H9 (cell line): Measurements from ENCODE around the gene WIF1. TPM values are rescaled to one million over a fixed set of nuclear protein-coding genes. Genes with fewer than 3 reads are reported as not detected.

ENCODE experiments used
- DNase-seq: peaks from one replicate; pipeline ENCODE4 v3.0.0-alpha.2; 2017
- H2AFZ ChIP-seq: one replicate; pipeline ENCODE4 v1.6.1; 2013; ENCODE audit warnings: mild to moderate bottlenecking, low read length, control low read depth, moderate library complexity
- H2AK5ac ChIP-seq: 2 replicates; pipeline ENCODE4 v1.6.1; 2013; ENCODE audit warnings: low read length, control low read depth, mixed read lengths; ENCODE audit not compliant: insufficient read length
- H2BK120ac ChIP-seq: one replicate; pipeline ENCODE4 v1.6.1; 2013; ENCODE audit warnings: low read depth, mild to moderate bottlenecking, low read length, control low read depth, inconsistent platforms; ENCODE audit not compliant: poor library complexity, severe bottlenecking
- H2BK12ac ChIP-seq: 2 replicates; pipeline ENCODE4 v1.6.1; 2013; ENCODE audit warnings: low read length, control low read depth, mixed read lengths, low read depth; ENCODE audit not compliant: insufficient read length
- H2BK15ac ChIP-seq: 2 replicates; pipeline ENCODE4 v1.6.1; 2013; ENCODE audit warnings: low read depth, low read length, control low read depth
- H2BK20ac ChIP-seq: one replicate; pipeline ENCODE4 v1.6.1; 2013; ENCODE audit warnings: low read depth, mild to moderate bottlenecking, low read length, control low read depth, inconsistent platforms; ENCODE audit not compliant: poor library complexity, severe bottlenecking
- H2BK5ac ChIP-seq: 2 replicates; pipeline ENCODE4 v1.6.1; 2013; ENCODE audit warnings: low read length, control low read depth, mixed read lengths; ENCODE audit not compliant: insufficient read length
- H3K14ac ChIP-seq: 2 replicates; pipeline ENCODE4 v1.6.1; 2013; ENCODE audit warnings: low read length, control low read depth; ENCODE audit not compliant: insufficient read depth
- H3K18ac ChIP-seq: 2 replicates; pipeline ENCODE4 v1.6.1; 2013; ENCODE audit warnings: low read depth, mild to moderate bottlenecking, mixed read lengths, low read length, control low read depth; ENCODE audit not compliant: insufficient read length
- H3K23ac ChIP-seq: 2 replicates; pipeline ENCODE4 v1.6.1; 2013; ENCODE audit warnings: low read length, control low read depth, mixed read lengths, low read depth; ENCODE audit not compliant: insufficient read length
- H3K23me2 ChIP-seq: 2 replicates; pipeline ENCODE4 v1.6.1; 2013; ENCODE audit warnings: low read depth, mild to moderate bottlenecking, mixed read lengths, low read length, control low read depth; ENCODE audit not compliant: insufficient read length, poor library complexity, severe bottlenecking
- H3K27ac ChIP-seq: 2 replicates; pipeline ENCODE4 v1.5.1; 2013; ENCODE audit warnings: low read length, control low read depth, mixed read lengths, low read depth; ENCODE audit not compliant: insufficient read length
- H3K27me3 ChIP-seq: 2 replicates; pipeline ENCODE4 v1.6.1; 2013; ENCODE audit warnings: low read length, control low read depth, inconsistent platforms; ENCODE audit not compliant: insufficient read depth
- H3K4ac ChIP-seq: 2 replicates; pipeline ENCODE4 v1.6.1; 2013; ENCODE audit warnings: low read depth, mild to moderate bottlenecking, control low read depth, inconsistent platforms, low read length, moderate library complexity
- H3K4me1 ChIP-seq: 2 replicates; pipeline ENCODE4 v1.6.1; 2013; ENCODE audit warnings: low read length, control low read depth, inconsistent platforms; ENCODE audit not compliant: insufficient read depth
- H3K4me2 ChIP-seq: 2 replicates; pipeline ENCODE4 v1.6.1; 2013; ENCODE audit warnings: low read length, control low read depth, mixed read lengths; ENCODE audit not compliant: insufficient read length, insufficient read depth
- H3K56ac ChIP-seq: 2 replicates; pipeline ENCODE4 v1.6.1; 2013; ENCODE audit warnings: low read depth, mild to moderate bottlenecking, mixed read lengths, low read length, control low read depth; ENCODE audit not compliant: insufficient read length
- H3K79me1 ChIP-seq: 2 replicates; pipeline ENCODE4 v1.6.1; 2013; ENCODE audit warnings: low read depth, mild to moderate bottlenecking, moderate library complexity, low read length, control low read depth, inconsistent platforms; ENCODE audit not compliant: insufficient read depth, poor library complexity, severe bottlenecking
- H3K79me2 ChIP-seq: 2 replicates; pipeline ENCODE4 v1.6.1; 2013; ENCODE audit warnings: low read length, control low read depth, inconsistent platforms; ENCODE audit not compliant: insufficient read depth
- H3K9ac ChIP-seq: 2 replicates; pipeline ENCODE4 v1.6.1; 2013; ENCODE audit warnings: low read length, control low read depth, mixed read lengths; ENCODE audit not compliant: insufficient read length; ENCODE audit errors: extremely low read depth
- H3K9me3 ChIP-seq: one replicate; pipeline ENCODE4 v1.6.1; 2013; ENCODE audit warnings: low read depth, low read length, inconsistent platforms; ENCODE audit not compliant: control insufficient read depth
- H3T11ph ChIP-seq: one replicate; pipeline ENCODE4 v1.6.1; 2013; ENCODE audit warnings: mild to moderate bottlenecking, low read length, control low read depth, inconsistent platforms
- H4K20me1 ChIP-seq: one replicate; pipeline ENCODE4 v1.6.1; 2013; ENCODE audit not compliant: control insufficient read depth, insufficient read length, insufficient read depth
- H4K5ac ChIP-seq: 2 replicates; pipeline ENCODE4 v1.6.1; 2013; ENCODE audit warnings: low read depth, mild to moderate bottlenecking, mixed read lengths, low read length, control low read depth; ENCODE audit not compliant: insufficient read length
- H4K8ac ChIP-seq: replicated peaks from 2 replicates; pipeline ENCODE4 v1.6.1; 2013; ENCODE audit warnings: low read length, control low read depth, mixed read lengths, low read depth; ENCODE audit not compliant: insufficient read length
- H4K91ac ChIP-seq: 2 replicates; pipeline ENCODE4 v1.6.1; 2013; ENCODE audit warnings: low read depth, mild to moderate bottlenecking, moderate library complexity, mixed read lengths, low read length, control low read depth; ENCODE audit not compliant: insufficient read length
- H3K27ac Mint-ChIP-seq, 3 experiments: 2 replicates in 2 of 3; 3 replicates in 1 of 3; pipeline ENCODE4 v1.8.0; 2020 to 2021; ENCODE audit warnings: mixed read lengths in 3 of 3, mild to moderate bottlenecking in 1 of 3, moderate library complexity in 1 of 3
- H3K27me3 Mint-ChIP-seq: 2 replicates; pipeline ENCODE4 v1.8.0; 2021; ENCODE audit warnings: low read depth, mild to moderate bottlenecking, moderate library complexity, mixed read lengths
- H3K36me3 Mint-ChIP-seq, 3 experiments: 2 replicates in 2 of 3; 3 replicates in 1 of 3; pipeline ENCODE4 v1.8.0; 2020 to 2021; ENCODE audit warnings: low read depth in 3 of 3, mixed read lengths in 3 of 3; ENCODE audit not compliant: insufficient read depth in 1 of 3
- H3K4me1 Mint-ChIP-seq, 2 experiments: 2 replicates each; pipeline ENCODE4 v1.8.0; 2020; ENCODE audit warnings: mixed read lengths in 2 of 2
- H3K4me3 Mint-ChIP-seq, 2 experiments: 2 replicates in 1 of 2; 3 replicates in 1 of 2; pipeline ENCODE4 v1.8.0; 2020 to 2021; ENCODE audit warnings: mild to moderate bottlenecking in 2 of 2, mixed read lengths in 2 of 2, moderate library complexity in 1 of 2
- H3K9me3 Mint-ChIP-seq, 2 experiments: 2 replicates in 1 of 2; 3 replicates in 1 of 2; pipeline ENCODE4 v1.8.0; 2020; ENCODE audit warnings: mild to moderate bottlenecking in 2 of 2, mixed read lengths in 2 of 2, moderate library complexity in 1 of 2
- WGBS: extraction: QIAGEN DNeasy Blood & Tissue Kit; methylation state at CpG from one replicate; pipeline ENCODE4 v1.1.7; 2013; ENCODE audit warnings: missing lambda C conversion rate, low lambda C conversion rate, mixed read lengths; ENCODE audit not compliant: insufficient read length; ENCODE audit errors: extremely low coverage; 5-methylcytosine and 5-hydroxymethylcytosine counted together
- total RNA-seq: library from RNA; stranded (reverse); gene quantifications from 2 replicates; pipeline ENCODE4 v1.2.1, GENCODE V29; 2021
- TF ChIP-seq, protein P1 (sequence below): fragments of 200-600 bp; sonication (generic); conservative IDR thresholded peaks from 3 replicates; pipeline ENCODE4 v1.8.0; 2021; ENCODE audit warnings: antibody characterized with exemption, mild to moderate bottlenecking

Gene WIF1
- total RNA-seq, 1 experiment from 2014 or later: 0.98 TPM

DNA sequence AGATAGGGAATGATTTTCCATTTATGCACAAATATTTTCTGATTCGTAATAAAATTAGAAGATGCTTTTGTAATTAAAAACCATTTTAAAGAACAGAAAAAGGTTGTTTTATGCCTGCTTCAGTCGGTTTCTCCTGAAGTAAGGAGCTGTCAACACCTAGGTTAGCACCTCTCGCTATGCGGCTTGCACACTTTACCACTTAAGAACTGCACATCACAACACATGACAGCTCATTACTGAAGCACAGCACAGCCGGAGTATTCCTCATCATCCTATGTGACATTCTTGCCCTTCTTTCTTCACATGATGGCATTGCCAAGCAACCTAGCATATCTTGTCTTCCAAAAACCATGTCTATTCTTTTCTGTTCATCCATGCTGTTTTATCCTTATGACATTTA lies 5.4 kb upstream of the WIF1 start:
- Histone ChIP-seq H3K27me3 (no peaks in the 10 kb centered on the region; the same call in 1 of the 2 replicates), H2AFZ (no peak overlapping the region), H4K8ac (no peak overlapping the region), H3K27ac (no peak overlapping the region), H3K79me1 (no peaks in the 10 kb centered on the region), H4K91ac (no peak overlapping the region), H3K56ac (no peak overlapping the region), H2AK5ac (no peak overlapping the region), H2BK20ac (no peak overlapping the region), H2BK15ac (no peak overlapping the region), H3K14ac (no peak overlapping the region), H4K20me1 (no peaks in the 10 kb centered on the region), H3K4me2 (no peak overlapping the region), H2BK12ac (no peak overlapping the region), H3K23me2 (no peaks in the 10 kb centered on the region), H3K23ac (no peak overlapping the region), H4K5ac (no peak overlapping the region), H2BK5ac (no peak overlapping the region), H3K9ac (no peak overlapping the region), H3K4ac (no peak overlapping the region), H3K18ac (no peak overlapping the region), H2BK120ac (no peak overlapping the region), H3T11ph (no peak overlapping the region), H3K79me2 (no peaks in the 10 kb centered on the region), H3K9me3 (no peaks in the 10 kb centered on the region), H3K4me1 (no peaks in the 10 kb centered on the region)
- no peaks in the 10 kb centered on the region for H3K9me3 Mint-ChIP-seq
- no peak overlapping the region for H3K4me3 Mint-ChIP-seq
- H3K4me1 Mint-ChIP-seq: no peaks in the 10 kb centered on the region
- TF ChIP-seq, protein P1, sequence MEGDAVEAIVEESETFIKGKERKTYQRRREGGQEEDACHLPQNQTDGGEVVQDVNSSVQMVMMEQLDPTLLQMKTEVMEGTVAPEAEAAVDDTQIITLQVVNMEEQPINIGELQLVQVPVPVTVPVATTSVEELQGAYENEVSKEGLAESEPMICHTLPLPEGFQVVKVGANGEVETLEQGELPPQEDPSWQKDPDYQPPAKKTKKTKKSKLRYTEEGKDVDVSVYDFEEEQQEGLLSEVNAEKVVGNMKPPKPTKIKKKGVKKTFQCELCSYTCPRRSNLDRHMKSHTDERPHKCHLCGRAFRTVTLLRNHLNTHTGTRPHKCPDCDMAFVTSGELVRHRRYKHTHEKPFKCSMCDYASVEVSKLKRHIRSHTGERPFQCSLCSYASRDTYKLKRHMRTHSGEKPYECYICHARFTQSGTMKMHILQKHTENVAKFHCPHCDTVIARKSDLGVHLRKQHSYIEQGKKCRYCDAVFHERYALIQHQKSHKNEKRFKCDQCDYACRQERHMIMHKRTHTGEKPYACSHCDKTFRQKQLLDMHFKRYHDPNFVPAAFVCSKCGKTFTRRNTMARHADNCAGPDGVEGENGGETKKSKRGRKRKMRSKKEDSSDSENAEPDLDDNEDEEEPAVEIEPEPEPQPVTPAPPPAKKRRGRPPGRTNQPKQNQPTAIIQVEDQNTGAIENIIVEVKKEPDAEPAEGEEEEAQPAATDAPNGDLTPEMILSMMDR: no peak
- no peaks in the 10 kb centered on the region for H3K36me3 Mint-ChIP-seq
- no CpG with 5 or more reads among the region's 5 CpGs for WGBS
- DNase-seq: no peak
- H3K27me3 Mint-ChIP-seq: peaks cover 21% of the 10 kb centered on the region
- H3K27ac Mint-ChIP-seq: no peak overlapping the region
